Central memory CD4-positive, alpha-beta T cell (primary cell): ENCODE results near the gene SCN1A.
"Not testable (repeated sequence)": the region's sequence is repeated elsewhere in the genome, so short reads cannot be mapped to it uniquely, and the experiment has no call there.

Experiments
- DNase-seq: peaks from one replicate; pipeline ENCODE4 v3.0.0; 2022

SCN1A gene

DNA sequence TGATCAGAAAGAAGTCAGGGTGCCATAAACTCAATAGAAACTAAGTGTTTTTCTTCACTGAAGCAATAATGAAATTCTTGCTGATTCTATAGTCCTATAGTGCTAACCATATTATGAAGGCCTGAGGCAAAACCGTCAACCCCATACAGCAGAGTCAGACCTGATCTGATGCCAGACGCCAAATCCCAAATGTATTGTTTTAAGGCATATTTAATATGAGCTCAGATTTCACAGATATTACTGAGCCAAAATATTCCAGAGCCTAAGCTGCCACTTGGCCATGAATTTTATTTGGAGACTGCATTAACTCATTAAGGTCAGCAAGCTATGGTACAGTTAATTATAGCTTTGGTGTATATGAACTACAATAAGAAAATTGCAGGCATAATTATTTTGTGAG, 53.4 kb downstream of the SCN1A start:
- DNase-seq, result no peak

DNA sequence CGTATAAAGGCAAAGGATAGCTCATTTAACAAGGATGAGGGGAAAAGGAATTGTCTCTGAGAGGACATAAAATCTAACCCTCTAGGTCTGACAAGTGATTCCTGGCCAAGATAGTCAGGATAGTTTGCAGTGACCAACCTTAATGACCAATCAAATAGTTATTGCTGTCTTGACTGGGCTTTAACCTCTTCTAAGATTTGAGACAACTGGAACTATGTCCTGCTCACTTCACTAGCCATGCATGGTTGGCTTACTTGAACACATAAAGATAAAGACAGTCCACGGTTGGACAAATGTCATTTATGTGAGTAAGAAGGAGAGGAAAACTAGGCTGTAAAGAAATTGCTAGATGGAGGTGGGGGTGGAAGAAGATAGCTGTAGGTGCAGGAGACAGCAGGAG, 53.8 kb downstream of the SCN1A start:
- DNase-seq, result no peak

DNA sequence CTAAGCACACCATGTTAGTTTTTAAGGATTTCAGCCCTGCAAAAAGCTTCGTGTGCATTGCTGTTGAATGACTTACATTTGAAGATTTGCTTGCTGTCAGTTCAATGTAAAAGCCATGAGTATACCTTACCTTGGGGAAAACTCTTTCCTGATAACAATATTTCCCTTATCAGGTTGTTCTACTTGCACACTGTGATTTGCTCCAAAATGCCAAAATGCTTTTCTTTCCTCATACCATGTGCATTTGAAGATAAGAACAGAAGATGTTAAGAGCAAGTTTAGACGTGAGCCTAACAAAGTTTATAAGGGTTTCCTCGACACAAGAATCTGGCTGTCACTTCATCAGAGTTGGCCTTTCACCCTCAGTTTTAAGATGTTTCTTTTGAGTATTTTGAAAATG, 57.6 kb downstream of the SCN1A start:
- no peak for DNase-seq

DNA sequence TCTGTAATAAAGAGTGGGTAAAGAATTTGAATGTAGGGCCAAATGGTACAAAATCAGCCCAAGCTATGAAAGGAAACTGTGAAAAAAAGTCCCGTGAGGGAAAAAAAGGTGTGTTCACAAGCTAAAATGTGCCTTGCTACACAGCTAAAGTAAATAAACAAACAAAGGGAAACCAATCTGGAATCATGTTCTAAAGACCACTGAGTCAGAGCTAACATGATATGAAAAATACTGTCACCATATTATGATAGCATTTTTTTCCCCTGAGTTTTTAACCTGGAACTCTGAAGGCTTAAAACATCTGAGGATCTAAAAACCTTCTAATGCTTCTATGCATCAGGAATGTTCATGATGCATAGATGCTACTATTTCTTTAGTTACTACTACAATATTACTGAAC, 58.8 kb downstream of the SCN1A start:
- no peak for DNase-seq

DNA sequence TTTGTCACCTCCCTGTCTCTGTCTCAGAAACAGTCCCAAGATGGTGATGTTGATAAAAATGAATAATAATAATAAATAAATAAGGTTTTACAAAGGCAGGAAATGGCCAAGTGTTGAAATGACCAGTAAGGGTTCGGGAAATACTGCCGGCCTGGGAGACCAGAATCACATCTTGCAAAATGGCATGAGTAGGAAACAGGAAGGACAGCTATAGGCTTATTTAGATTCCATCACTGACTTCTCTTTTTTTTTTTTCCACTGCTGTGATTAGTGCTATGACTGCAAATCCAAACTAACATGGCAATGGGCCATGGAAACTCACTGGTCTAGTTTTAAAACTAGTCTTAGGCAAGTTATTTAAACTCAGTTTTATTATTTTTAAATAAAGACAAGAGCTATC, 60.6 kb downstream of the SCN1A start:
- DNase-seq, result no peak

DNA sequence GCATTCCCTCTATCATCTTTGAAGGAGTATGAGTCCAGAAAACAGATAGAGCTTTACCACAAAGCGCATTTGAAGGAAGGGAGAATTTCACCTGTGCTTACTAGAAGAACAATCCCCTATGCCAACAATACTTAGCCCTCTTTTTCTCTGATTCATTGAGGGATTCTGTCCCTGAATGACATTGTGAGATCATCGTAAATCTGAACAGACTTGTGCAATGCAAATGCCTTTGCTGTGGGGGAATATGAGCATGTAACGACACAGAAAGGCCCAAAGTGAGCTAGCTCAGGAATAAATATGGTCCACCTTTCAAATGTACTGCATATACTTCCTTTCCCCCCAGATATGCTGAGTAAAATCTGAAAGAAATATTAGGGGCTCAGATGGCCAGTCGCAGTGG, 67.6 kb downstream of the SCN1A start:
- DNase-seq, result no peak

DNA sequence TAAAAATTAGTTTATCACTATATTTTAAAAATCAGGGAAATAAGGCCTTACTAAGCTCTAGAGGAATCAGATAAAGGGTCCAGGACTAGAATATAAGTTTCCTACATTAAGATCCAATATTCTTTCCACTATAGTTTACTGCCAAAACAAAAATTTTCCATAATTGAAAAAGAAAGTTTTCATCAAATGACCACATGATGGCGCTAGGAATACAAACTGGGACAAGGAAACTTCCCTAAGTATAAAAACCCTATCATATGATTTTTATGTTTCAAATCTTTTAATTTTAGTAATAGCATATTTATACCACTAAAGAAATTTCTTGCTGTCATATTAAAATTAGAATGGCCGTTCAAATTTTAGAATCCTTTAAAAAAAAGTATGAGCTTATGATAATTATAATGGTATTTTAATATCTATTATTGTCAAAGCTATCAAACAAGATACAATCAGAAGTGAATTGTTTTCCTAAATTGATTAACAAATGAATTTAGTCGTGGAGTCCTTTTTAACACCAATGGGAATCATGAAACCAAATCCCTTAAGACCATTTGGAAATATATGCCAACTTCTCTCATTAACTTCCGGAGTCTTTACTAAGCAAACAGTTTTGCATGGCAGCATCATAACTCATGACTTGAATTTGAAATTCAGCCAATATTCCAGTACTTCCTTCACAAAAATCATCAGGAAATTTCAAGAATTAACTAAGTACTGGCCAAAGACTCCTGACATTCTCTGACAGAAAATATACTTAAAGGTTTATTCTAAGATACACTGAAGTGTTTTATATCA, 70.3 kb downstream of the SCN1A start:
- DNase-seq, result no peak

DNA sequence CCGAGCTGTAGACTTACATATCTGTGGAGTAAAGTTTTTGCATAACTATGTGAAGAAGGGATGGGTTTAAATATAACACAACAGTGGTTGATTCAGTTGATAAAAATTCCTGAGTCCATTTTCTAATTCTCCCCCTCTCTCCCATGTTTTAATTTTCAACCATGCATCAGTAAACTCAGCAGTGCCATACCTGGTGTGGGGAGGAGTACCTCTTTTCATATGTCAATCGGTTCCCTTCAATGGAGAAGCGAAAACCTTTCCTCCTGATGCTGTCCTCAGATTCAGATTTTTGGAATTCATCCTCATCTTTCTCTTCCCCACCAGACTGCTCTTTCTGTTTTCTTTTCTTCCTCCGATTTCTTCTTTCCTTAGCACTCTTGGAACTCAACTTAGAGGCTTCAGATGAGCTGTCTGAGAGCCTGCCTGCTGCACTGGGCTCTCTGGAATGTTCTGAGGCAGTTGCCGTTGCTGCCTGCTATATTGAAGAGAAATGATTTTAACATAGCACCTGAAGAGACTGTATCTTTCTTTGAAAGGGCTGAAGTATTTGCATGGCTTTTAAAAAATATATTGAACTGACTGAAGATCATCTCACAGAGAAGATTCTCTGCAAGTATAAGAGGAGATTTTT, 82.9 kb downstream of the SCN1A start:
- DNase-seq, result no peak

DNA sequence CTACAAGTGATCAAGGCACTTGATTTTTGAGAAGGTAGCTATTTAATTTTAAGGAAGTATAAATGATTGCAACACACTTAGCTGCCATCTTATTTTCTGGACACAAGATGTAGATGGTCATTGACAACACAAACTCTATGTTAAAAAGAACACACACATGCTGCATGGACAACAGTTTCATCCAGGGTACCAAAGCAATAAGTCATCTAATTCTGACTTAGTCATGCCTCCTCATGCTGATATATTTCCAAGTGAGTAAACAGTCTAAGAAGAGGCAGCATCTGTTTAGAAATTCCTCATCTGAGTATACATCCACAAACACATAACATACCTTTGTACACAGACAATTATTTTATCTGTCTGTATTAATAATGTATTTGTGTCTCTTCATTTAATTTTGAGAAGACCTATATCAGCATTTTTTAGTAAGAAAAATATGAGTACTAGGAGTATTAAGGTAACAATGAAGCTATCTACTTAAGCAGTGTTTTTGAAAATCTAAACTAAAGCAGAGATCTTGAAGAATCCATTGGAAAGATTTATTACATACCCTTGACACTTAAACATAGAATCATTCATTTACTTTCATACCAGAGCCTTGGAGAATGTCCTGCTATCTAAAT, 84.9 kb downstream of the SCN1A start:
- DNase-seq, result no peak

DNA sequence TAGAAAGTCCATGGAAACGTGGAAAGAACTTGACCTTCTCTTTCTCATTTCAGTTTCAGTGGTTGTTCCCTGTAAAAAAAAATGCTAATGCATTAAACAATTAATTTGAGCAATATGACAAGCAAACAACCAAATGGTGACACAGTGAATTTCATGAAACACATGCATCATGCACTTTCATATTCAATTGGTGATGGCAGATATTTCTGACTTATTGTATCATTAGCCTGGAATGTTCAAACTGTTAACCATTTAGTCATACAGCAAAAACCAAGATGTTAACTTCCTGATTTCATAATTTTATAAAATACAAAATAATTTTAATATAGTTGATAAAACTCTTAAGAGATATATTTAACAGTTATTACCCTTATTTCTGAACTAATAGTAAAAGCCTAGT, 85.5 kb downstream of the SCN1A start:
- no peak for DNase-seq

DNA sequence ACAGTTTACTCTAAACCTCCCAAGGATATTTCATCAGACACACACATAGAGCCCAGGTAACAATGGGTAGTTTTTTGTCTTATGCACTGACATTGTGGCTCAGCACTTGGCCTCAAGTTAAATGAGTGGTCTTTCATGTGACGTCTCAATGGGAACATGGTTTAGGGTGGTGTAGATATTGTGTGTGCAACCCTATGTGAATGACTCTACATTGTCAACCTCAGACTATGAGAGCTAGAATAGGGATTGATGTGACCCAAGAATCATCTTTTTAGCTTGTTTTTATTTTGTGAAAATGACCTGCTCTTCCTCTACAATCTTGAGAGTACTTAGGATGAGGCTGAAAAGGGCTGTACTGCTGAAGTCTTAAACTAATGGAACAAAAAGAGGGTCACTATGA, 86.2 kb downstream of the SCN1A start:
- DNase-seq, result no peak

DNA sequence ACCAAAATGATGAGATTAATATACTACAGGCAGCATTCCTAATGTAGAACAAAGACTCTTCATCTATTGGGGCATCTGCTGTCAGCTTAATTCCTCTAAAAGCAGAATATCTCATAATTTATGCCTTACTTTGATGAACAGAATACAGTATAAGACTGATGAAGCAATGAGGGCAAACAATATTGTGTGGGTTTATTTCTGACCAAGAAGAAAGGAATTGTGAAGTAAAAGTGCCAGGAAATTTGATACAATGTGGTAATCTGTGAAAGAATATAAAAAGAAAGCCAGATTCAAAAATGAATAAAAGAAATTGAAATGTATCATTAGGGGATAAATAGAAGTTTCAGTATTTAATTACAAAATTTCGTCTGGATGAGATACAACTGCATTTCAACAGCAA, 95.5 kb downstream of the SCN1A start:
- no peak for DNase-seq

DNA sequence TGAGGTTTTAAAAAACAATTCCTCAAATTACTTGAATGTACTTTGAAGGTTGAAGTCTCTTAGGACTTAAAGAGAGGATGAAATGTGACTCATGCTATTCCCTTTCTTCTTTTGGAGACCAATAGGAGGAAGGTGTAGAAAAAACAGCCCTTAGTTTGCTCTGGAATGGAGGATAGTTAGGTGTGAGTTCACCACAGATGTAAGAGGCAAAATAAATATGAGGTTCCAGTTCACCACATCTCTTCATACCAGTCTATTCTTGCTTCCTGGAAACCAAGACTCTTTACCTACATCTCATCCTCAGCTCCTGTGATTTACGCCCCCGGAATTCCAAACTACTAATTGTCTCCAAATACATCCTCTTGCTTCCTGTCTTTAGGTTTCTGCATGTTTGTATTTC, 96.8 kb downstream of the SCN1A start:
- DNase-seq, result no peak

DNA sequence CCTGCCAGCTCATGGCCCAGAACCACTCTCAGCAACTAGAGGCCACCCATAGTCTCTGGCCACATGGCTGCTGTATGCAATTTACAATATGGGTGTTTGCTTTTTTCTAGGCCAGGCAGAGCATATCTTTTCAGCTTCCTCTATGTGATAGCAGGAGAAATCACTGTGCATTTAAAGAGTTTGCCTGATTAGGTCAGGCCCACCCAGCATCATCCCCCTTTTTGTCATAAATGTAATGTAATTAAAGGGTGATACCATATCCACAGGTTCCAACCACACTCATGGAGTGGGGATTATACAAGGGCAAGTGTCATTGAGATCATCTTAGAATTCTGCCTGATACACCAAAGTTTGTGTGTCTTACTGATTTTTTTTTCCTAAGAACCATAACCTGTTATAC, 102.5 kb downstream of the SCN1A start:
- no peak for DNase-seq

DNA sequence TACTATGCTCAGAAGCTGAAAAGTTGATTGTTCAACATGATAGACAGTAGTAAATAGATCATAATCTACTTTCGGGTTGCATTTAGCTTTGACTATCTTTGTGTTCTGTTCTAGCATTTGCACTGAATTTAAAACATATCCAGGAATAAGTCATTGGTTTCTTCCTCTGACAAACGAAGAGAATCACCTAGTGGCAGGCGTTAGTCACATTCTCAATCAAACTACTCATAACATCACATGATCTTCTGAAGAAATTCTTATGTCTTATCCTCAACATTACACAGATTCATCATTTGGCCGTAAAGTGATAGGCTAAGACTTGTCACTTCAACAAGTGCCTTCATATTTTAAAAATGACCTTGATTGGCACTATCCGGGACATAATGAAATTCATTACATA, 110.6 kb downstream of the SCN1A start:
- DNase-seq, result no peak

DNA sequence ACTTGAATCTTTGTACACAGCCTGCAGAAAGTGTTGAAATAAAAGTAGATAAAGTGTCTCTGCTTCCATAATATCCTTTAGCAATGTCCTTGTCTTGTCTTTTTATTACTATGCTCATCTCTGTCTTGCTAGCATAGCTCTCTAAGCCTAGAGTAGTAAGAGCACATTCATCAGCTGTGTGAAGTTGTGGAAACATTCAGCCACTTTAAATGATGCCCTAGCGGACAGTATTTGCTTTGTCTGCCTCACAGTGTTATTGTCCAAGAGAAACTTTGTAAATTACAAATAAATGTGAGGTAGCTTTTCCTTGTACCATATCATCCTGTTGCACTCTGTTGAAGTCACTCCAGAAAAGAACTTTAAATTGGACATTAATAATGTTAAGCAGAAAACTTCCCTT, 113.9 kb downstream of the SCN1A start:
- no peak for DNase-seq

DNA sequence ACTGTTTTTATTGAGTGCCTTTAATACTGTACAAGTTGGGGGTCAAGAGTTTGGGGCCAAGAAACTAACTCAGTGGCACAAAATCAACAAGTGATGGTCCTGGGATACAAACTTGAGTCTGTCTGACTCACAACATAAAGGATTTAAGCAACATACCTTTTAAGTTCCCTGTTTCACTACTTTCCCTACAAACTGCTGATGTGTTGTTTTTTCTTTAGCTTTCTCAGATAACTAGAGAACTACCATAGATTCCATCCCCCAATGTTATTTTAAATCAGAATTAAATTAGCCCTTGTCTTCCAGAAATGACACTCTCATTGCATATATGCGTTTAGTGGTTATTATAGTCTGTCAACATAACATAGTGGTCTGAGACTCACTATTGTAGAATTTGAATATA, 116.2 kb downstream of the SCN1A start:
- DNase-seq, result no peak

DNA sequence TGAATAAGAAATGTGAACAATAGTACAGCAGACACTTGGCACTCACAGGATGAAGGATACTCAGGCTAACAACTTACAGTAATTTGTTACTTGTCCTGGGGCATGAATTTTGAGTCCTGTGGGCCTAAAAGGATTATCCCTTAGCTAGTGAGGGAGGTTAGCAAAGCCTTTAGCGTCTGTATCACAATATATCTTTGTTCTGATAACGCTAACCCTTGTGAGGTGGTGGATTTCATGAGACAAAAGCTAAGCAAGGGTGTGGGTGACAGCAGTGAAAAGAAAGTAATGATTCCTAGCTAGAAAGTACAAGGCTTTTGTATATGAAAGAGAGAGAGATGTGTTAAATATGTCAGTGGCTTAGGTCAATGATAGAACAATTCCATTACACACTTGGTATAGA, 127.4 kb downstream of the SCN1A start:
- no peak for DNase-seq

DNA sequence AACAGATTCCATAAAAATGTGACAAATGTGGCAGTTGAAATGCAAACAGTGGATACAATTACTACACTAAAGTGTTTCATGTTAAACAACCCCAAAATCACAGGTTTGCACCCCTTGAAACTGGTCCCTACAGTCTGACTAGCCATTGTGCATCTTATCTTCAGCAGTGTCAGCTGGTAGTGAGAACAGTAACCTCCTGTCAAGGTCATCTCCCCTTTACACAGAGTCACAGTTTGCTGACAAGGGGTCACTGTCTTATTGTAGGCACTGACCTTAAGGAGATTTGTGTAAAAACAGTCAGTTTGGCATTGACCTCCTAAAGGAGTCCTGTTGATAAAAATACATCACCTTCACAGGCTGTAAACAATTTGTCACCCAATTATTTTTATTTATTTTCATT, 137.0 kb downstream of the SCN1A start:
- DNase-seq, result no peak

DNA sequence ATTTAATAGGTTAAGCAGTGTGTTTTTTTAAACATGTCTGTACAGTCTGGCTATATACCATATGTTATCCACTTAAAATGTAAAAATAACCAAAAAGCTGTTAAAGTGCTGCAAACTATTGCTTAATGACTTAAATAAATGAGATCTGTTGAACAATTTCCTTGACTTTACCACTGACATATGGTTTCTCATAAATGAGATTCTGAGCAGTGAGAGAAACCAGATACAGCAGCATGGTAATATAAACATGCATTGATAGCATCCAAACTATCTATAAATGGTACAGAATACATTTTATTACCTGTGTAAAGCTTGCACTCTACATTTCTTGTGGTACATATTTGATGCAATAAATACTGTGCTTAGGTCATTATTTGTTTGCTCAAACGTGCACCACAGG, 138.0 kb downstream of the SCN1A start:
- no peak for DNase-seq

DNA sequence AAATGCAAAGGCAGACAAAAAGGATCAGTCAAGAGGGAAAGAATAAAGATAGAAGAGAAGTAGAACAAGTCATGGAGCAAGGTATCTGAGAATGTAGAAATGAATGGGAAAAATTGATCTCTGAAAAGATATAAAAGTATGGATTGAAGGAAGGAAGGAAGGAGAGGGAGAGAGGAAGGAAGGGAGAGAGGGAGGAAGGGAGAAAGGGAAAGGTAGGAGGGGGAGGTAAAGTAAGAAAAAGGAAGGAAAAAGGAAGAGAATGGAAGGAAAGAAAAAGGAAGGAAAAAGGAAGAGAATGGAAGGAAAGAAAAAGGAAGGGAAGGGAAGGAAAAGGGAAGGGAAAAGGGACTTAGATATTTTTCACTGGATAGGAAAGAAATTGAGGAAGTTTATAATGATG, 142.7 kb downstream of the SCN1A start:
- DNase-seq, result no peak

DNA sequence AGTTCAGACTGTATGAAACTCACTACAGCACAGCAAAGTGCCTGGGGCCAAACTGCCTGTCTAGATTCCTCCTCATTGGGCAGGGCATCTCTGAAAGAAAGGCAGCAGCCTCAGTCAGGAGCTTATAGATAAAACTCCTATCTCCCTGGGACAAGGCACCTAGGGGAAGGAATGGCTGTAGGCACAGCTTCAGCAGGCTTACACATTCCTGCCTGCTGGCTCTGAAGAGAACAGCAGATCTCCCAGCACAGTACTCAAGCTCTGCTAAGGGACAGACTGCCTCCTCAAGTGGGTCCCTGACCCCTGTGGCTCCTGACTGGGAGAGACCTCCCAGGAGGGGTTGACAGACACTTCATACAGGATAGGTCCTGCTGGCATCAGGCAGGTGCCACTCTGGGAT, 155.7 kb downstream of the SCN1A start:
- DNase-seq, result not testable (repeated sequence)

DNA sequence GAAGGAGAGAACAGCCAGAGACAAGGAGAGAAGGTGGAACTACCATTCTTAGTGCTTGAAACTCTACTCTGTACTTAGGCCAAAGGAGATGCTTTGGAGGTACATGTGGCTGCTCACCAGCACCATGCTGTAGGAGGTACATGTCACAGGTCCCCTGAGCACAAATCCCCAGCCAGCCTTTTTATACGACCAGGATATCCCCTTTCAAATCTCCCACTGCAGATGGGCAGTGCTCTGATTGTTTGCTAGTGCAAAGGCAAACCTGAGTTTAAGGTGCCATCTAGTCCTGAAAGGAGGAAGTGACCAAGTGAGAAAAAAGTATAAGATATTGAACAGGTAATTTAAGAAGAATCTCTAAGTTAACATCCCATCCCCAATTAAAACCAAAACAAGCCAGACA, 157.2 kb downstream of the SCN1A start:
- DNase-seq, result no peak

DNA sequence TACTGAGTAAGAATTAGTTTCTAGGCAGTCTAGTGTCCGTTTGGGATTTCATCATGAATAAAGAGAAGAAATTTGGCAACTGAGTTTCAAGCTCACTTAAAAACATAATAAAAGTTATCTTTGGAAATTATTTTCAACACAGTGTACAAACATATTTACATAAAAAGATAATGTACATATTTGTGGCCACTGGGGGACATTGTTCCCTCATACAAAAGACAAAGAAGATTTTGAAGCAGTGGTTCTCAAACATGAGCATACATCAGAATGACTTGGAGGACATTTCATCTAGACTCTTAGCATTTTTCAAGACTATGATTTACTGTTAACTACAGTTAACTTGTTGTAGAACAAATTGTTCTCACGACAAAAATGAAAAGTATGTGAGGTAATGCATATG, 158.6 kb downstream of the SCN1A start:
- no peak for DNase-seq

DNA sequence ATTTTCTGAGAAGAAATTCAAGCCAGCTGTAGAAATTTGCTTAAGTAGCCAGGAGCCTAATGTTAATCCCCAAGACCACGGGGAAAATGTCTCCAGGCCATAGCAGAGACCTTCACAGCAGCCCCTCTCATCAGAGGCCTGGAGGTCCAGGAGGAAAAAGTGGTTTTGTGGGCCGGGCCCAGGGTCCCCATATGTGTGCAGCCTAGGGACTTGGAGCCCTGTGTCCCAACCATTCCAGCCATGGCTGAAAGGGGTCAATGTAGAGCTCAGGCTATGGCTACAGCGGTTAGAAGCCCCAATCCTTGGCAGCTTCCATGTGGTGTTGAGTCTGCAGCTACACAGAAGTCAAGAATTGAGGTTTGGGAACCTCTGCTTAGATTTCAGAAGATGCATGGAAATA, 160.1 kb downstream of the SCN1A start:
- DNase-seq, result no peak
